Measurements from ENCODE around the gene FRZB.

Gene FRZB

DNA sequence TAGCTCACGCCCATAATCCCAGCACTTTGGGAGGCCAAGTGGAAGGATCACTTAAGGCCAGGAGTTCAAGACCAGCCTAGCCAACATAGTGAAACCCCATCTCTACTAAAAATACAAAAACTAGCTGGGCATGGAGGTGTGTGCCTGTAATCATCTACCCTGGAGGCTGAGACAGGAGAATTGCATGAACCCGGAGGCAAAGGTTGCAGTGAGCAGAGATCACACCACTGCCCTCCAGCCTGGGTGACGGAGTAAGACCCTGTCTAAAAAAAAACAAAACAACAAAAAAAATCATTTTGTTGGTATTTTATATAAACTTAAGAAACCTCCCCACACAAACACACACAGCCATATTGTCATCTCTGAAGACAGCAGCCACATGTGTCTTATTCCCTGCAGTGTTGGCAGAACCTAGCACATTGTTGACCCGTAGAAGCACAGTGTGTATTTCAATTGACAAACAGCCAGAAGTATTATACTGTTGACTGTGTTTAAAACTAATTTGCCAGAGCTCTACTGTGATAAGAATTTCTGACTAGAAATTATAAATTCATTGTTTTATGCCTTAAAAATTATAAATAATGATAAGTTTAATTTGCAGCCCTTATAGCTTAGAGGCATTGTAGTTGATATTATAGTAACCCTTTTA, 82.3 kb downstream of the FRZB start:
- TF ChIP-seq, protein P1, sequence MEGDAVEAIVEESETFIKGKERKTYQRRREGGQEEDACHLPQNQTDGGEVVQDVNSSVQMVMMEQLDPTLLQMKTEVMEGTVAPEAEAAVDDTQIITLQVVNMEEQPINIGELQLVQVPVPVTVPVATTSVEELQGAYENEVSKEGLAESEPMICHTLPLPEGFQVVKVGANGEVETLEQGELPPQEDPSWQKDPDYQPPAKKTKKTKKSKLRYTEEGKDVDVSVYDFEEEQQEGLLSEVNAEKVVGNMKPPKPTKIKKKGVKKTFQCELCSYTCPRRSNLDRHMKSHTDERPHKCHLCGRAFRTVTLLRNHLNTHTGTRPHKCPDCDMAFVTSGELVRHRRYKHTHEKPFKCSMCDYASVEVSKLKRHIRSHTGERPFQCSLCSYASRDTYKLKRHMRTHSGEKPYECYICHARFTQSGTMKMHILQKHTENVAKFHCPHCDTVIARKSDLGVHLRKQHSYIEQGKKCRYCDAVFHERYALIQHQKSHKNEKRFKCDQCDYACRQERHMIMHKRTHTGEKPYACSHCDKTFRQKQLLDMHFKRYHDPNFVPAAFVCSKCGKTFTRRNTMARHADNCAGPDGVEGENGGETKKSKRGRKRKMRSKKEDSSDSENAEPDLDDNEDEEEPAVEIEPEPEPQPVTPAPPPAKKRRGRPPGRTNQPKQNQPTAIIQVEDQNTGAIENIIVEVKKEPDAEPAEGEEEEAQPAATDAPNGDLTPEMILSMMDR (IDR thresholded peaks at IDR 0.05; ENCODE audit: insufficient read depth, low read length, missing control alignments), result no peak
- CTCF ChIA-PET, result interaction anchor here (0.6 to 5.2 kb wide), 24 partner anchors 9 to 576 kb away, joined by 3 to 84 read pairs (median 4); no protein-coding TSS in a partner anchor
- POLR2A ChIA-PET, result no interaction called here

More for the DNA sequence above, 82.3 kb downstream of the FRZB start:
- no peak overlapping the region for H3K4me3 ChIP-seq (ENCODE audit: low read depth, low read length)
- no peak for DNase-seq (ENCODE audit: low read depth, low spot score)
